ENCODE data around the gene CXCR2.

DNA sequence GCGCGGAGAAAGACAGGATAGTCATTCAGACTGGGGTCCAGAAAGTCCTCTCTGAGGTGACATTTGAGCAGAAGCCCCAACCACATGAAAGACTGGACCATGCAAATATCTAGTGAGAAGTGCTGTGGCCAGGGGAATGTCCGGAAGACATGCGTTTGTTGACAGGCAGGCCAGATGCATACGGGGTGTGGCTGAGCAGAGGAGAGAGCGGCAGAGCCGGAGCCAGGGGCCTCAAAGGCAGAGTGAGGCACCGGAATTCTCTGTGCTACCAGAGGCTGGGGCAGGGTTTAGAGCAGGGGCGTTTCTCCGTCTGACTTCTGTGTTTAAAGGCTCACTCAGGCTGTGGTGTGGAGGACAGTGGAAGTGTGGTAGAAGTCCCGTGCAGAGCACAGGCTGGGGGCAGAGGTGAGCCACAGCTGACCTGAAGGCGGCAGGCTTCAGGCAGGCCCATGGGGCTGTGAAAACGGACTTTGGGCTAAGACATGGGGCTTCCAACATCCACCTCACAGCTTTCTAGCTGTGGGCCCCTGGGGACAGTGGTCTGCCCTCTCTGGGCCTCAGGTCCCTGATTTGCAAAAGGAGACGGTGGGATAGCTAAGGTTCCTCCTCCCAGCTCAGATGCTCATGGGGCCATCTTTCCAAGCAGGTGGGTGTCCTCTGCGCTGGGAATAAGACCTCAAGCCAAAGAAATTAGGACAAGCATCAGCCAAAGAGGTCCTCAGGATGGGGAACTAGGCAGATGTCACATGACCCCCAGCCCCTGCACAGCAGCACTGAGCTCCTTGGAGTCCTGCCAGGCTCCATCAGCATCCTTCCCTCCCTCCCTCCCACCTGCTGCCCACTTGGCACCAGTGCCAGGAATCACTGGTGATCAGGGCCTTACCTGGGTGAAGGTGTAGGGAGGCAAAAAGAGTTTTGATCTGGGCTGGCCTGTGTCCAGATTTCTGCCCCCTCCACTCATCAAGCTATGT lies 45.6 kb upstream of the CXCR2 start:
- TF ChIP-seq, protein P1, sequence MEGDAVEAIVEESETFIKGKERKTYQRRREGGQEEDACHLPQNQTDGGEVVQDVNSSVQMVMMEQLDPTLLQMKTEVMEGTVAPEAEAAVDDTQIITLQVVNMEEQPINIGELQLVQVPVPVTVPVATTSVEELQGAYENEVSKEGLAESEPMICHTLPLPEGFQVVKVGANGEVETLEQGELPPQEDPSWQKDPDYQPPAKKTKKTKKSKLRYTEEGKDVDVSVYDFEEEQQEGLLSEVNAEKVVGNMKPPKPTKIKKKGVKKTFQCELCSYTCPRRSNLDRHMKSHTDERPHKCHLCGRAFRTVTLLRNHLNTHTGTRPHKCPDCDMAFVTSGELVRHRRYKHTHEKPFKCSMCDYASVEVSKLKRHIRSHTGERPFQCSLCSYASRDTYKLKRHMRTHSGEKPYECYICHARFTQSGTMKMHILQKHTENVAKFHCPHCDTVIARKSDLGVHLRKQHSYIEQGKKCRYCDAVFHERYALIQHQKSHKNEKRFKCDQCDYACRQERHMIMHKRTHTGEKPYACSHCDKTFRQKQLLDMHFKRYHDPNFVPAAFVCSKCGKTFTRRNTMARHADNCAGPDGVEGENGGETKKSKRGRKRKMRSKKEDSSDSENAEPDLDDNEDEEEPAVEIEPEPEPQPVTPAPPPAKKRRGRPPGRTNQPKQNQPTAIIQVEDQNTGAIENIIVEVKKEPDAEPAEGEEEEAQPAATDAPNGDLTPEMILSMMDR (IDR thresholded peaks at IDR 0.05): no peak
- TF ChIP-seq POLR2AphosphoS5 (IDR thresholded peaks at IDR 0.05) (no peak), POLR2A (IDR thresholded peaks at IDR 0.05) (no peak), EP300 (IDR thresholded peaks at IDR 0.05) (no peak)
